CD4-positive, alpha-beta T cell treated with Interferon gamma for 1 hour (primary cell): Measurements from ENCODE around the gene CMTM8.
"Not testable (repeated sequence)": the region's sequence is repeated elsewhere in the genome, so short reads cannot be mapped to it uniquely, and the experiment has no call there.

Source experiments
- DNase-seq: peaks from one replicate; pipeline ENCODE4 v3.0.0-alpha.2; 2020

The CMTM8 gene

GRCh38 chr3:32383136-32383711, 144.7 kb downstream of the CMTM8 start:
- DNase-seq: no peak

DNA sequence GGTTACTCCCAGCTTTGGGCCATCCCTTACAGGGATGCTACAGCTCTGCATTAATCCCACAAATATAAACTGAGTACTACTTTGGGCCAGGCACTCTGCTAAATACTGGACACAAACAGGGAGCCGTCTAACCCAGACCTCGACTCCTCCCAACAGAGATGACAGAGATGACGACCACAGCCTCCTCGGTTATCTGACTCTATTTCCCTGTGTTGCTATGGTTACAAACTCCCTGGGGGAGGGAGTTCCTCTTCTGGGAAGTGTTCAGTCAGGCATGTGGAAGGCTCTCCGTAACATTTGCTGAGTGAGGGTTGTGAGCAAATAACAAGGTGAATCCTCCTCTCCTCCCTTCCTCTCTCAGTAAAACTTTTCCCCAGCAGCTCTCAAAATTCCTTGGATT, 146.5 kb downstream of the CMTM8 start:
- peak; percentile 69 for DNase-seq

- no peak for DNase-seq
These were observed 149.0 kb downstream of the CMTM8 start for GRCh38 chr3:32387512-32387911.

- DNase-seq: not testable (repeated sequence)
These were observed 151.1 kb downstream of the CMTM8 start for GRCh38 chr3:32389577-32389976.

DNA sequence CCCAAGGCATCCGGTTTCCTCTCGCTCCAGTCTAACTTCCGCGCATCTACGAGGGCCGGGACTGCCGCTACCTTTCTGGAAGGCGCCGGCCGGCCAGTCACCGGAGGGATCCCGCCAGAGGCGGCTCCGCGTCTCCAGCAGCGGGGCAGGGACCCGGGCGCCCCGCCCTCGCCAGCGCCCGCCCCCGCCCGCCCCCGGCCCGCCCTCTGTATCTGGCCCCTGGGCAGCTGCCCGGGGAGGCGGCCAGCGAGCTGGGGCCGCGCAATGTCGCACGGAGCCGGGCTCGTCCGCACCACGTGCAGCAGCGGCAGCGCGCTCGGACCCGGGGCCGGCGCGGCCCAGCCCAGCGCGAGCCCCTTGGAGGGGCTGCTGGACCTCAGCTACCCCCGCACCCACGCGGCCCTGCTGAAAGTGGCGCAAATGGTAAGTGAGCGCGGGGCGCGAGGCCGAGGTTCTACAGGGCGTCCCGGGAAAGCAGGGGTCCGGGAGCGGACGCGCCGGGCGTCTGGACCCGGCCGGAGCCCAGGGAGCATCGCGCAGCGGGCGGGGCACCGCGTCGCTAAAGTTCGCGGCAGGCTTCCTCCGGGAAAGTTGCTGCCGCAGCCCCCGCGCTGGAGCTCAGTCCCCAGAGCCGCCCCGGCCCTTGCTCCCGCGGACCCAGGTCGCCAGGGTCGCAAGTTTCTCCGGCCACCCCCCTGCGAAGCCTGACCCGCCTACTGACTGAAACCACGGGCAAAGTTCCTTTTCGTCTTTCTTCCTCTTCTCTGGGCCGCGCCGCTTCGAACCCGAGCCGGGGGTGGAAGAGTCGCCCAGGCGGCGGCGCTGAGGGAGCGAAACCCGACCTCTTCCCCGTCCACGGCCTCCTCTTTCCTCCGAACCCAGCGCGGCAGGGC, 153.4 kb downstream of the CMTM8 start, which contains the start of gene CMTM7:
Gene CMTM7, plus strand, starts transcription at position 211 of the 893 bp plus-strand sequence. Its CDS starts 54 bp downstream, at position 265.
- peak; percentile 61 for DNase-seq

- DNase-seq: no peak
These were observed 154.2 kb downstream of the CMTM8 start for GRCh38 chr3:32392536-32393302.

DNA sequence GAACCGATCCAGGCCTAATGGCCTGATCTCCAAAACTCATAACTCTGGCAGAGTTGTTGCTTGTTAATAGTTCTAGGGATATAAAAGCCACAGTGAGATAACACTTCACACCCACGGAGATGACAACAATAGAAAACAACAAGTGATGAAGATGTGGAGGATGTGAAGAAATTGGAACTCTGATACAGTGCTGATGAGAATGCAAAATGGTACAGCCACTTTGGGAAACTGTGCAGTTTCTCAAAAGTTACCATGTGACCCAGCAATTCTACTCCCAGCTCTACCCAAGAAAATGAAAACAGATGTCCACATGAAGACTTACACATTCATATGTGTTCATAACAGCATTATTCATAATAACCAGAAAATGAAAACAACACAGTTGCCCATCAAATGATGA, 157.0 kb downstream of the CMTM8 start:
- DNase-seq: no peak

DNA sequence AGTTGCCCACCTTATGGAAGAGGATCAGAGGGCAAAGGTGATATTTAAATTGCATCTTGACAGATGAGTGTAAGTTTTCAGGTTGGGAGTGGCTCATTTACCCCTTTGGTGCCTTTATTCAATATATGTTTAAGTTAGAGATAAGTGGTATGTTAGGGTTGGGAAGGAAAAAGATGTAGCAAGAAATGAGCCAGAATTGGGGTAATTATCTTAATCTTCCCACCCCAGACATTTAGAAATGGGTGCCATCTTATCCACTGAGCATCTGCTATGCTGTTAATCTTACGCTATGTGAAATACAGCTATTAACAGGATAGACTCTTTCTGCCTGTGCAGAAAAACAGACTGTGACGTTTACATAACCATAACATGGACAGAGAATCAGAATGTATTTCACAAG, 159.5 kb downstream of the CMTM8 start:
- DNase-seq: no peak

DNA sequence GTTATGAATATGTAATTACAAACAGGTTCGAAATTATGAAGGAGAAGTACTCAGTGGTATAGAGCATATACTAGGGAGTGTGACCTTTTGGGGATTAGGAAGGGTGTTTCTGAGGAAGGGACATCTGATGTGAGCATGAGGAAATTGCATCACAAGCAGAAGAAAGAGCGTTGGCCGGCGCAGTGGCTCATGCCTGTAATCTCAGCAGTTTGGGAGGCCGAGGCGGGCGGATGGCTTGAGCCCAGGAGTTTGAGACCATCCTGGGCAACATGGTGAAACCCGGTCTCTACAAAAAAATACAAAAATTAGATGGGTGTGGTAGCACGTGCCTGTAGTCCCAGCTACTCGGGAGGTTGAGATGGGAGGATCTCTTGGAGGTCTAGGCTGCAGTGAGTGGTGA, 160.1 kb downstream of the CMTM8 start:
- DNase-seq: no peak

GRCh38 chr3:32399030-32399620, 160.6 kb downstream of the CMTM8 start:
- no peak for DNase-seq

- no peak for DNase-seq
These were observed 162.6 kb downstream of the CMTM8 start for GRCh38 chr3:32401126-32401525.

- DNase-seq: peak; percentile 57
These were observed 163.1 kb downstream of the CMTM8 start for GRCh38 chr3:32401556-32402081.

- no peak for DNase-seq
These were observed 165.2 kb downstream of the CMTM8 start for GRCh38 chr3:32403663-32404062.

DNA sequence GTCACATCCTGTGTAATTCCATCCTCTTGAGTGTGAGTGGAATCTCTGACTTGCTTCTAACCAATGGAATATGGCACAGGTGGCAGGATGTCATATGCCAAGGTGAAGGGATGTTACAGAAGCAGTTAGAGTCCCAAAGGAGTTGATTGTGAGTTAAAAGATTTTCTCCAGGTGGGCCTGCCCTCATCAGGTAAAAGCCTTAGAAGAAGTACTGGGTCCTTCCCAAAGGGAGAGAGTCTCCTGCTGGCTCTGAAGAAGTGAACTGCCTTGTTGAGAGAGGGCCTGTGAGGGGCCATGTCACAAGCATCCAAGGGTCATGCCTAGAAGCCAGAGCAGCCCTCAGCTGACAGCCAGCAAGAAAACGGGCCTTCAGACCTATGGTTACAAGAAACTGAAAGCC, 166.2 kb downstream of the CMTM8 start:
- DNase-seq: no peak

GRCh38 chr3:32405155-32405554, 166.7 kb downstream of the CMTM8 start:
- DNase-seq: no peak

DNA sequence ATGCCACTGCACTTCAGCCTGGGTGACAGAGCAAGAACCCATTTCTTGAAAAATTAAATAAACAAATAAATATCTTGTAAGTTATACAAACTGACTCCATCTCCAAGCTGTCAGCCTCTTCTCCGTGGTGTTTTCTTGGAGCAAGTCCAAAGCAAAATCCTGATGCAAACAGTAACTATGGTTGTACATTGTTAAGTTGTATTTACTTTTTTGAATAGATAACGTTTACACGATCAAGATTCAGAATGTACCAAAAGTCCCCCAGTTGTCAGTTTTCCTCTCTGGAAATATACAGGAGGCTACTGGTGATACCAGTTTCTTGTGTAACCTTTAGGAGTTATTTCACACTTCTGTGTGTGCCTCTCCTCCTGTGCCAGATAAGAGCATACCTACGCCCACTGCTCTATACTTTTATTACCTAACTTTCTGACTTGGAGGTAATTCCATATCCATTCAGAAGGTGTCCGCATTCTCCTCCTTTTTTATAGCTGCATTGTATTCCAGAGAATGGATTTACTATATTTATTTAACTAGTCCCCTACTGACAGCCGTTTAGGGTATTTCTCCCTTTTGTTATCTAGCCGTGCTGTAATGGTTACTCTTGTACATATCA, 167.3 kb downstream of the CMTM8 start:
- no peak for DNase-seq

GRCh38 chr3:32406486-32407408, 168.3 kb downstream of the CMTM8 start:
- no peak for DNase-seq

DNA sequence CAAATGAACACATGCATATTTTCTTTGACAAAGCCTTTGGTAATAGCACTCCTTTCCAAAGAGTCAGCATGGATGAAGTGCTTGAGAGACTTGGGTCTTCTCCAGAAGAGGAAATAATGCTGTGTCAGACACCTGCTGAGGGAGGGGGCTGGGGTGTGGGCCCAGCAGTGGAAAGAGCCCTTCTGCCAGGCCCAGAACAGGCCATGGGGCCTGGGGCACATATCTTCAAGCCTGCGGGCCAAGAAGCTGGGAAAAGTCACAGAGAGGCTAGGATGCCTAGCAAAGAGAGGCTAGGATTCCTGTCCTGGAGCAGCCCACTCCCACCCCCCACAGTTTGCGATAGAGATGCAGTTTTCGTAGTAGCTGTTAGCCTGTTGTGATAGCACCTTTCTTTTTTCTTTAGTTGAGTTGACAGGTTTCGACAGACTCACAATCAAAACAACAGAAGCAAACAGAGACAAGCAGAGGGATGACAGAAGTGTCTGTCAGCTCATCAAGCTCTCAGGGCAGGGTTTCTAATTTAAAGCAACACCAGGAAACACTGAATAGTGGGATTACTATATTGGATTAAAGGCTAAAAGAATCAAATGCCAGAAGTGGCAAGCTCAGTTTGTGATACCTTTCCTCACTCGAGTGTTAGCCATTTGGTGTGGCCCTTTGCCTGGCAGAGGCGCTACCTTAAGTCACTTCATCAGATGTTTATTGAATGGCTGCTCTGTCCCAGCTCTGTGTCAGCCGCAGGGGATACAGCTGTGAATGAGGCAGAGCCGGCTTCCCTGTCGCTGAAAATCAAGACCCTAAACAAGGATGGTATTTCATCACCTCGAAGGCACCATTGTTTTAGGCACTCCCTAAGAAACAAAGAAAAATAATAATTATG, 172.1 kb downstream of the CMTM8 start:
- no peak for DNase-seq

DNA sequence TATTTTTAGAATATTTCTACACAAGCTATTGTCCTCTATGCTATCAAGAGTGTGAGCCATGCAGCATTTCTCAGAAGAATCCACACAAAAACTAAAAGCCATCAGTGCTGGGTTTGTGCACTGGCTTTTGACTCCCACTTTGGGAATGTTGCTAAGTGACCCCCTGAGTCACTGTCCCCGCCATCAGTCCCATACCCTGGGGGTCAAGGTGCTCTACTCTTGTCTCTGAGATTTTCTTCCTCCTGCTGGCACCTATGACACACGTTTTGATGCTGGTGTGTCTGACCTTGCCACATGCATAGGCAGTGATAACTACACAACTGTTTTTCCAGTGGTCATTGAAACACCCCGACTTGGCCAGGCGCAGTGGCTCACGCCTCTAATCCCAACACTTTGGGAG, 173.0 kb downstream of the CMTM8 start:
- DNase-seq: no peak

- no peak for DNase-seq
These were observed 174.4 kb downstream of the CMTM8 start for GRCh38 chr3:32412887-32413286.
